ENCODE data around the gene TIMM23.

The TIMM23 gene

DNA sequence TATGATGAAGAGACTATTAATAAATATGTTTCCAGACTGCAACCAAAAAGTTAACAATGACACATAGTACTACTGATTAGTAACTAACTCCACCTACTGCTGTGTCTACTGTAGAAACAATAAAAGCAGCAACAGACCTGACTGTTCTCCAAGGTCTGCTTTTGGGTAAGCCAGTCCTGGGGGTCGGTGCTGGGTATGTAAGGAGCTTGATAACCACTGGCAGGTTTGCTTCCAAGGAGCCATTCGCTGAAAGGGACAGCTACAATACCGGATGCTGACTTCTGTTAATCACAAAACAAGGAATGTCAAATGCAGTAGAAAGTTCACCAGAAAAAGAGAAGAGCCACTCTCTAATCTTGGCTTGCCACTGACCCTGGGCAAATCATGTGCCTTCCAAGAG lies 40.5 kb downstream of the TIMM23 start:
- 94 to 96% methylated on average over 2 to 3 of the region's 3 CpGs for WGBS, 2 experiments (ENCODE audit: insufficient coverage in 2 of 2)
- Histone ChIP-seq H3K36me3 (ENCODE audit: control insufficient read depth, insufficient read depth, low read length) (peaks cover 88% of the 10 kb centered on the region), H3K4me3 (ENCODE audit: extremely low read depth, insufficient read depth, low read length, poor library complexity, severe bottlenecking) (no peak overlapping the region), H3K27ac (ENCODE audit: low read depth, low read length, severe bottlenecking) (no peak overlapping the region), H3K4me1 (ENCODE audit: control insufficient read depth, insufficient read depth, low read length, poor library complexity, severe bottlenecking) (peaks cover 2% of the 10 kb centered on the region), H3K9me3 (ENCODE audit: control insufficient read depth, low read length) (no peaks in the 10 kb centered on the region)

DNA sequence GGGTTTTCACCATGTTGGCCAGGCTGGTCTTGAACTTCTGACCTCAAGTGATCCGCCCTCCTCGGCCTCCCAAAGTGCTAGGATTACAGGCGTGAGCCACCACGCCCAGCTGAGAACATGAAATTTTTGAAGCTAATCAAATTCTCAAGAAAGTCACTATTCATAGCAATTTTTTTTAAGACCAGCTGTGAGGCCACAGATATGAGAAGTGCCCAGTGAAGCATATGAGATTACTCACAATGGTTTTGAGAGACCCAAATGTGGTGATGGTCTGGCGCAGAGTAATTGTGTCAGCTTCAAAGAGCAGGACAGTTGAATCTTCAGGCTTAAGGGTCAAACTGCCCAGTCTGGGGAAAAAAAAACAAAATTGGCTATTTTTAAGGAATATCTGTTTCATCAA lies 41.9 kb downstream of the TIMM23 start:
- Histone ChIP-seq H3K27ac (ENCODE audit: low read depth, low read length, severe bottlenecking) (no peak overlapping the region), H3K9me3 (ENCODE audit: control insufficient read depth, low read length) (no peaks in the 10 kb centered on the region), H3K36me3 (ENCODE audit: control insufficient read depth, insufficient read depth, low read length) (peaks cover 74% of the 10 kb centered on the region), H3K4me3 (ENCODE audit: extremely low read depth, insufficient read depth, low read length, poor library complexity, severe bottlenecking) (no peak overlapping the region), H3K4me1 (ENCODE audit: control insufficient read depth, insufficient read depth, low read length, poor library complexity, severe bottlenecking) (peaks cover 16% of the 10 kb centered on the region)
- WGBS, 2 experiments (ENCODE audit: insufficient coverage in 2 of 2) = 98 to 100% methylated on average over 3 to 5 of the region's 5 CpGs

DNA sequence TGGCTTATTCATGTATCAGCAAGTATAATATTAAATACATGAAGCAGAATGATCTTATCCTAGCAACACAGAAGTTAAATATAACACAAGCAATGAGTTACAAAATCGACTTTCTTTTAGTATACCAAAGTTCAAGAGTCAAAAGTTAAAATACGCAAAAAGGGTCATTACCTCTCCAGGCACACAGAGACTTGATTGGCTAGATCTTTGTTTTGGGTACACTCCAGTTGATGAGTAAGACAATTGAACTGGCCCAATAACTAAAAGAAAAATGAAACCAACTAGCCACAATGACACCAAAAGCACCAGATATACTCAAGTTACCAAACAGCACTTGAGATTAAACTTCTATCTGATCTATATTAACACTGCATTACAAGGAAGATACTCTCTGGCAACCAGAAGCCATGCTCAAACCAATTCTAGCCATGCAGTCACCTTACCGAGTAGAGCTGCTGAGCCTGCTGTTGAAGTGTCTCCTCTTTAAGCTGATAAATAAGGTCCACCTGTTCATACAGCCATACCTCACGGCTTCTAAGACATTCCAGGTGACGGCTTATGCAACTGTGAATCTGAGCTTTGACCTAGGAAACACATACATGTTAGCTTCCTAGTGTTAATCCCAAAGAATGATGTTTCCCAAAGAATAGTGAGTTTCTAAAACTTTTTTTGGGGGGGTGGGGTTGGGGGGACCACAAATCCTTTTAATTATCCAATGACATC lies 42.6 kb downstream of the TIMM23 start:
- Histone ChIP-seq H3K9me3 (ENCODE audit: control insufficient read depth, low read length) (no peaks in the 10 kb centered on the region), H3K4me1 (ENCODE audit: control insufficient read depth, insufficient read depth, low read length, poor library complexity, severe bottlenecking) (peaks cover 22% of the 10 kb centered on the region), H3K36me3 (ENCODE audit: control insufficient read depth, insufficient read depth, low read length) (peaks cover 67% of the 10 kb centered on the region), H3K27ac (ENCODE audit: low read depth, low read length, severe bottlenecking) (no peak overlapping the region), H3K4me3 (ENCODE audit: extremely low read depth, insufficient read depth, low read length, poor library complexity, severe bottlenecking) (no peak overlapping the region)
- 94 to 95% methylated on average over 3 to 4 of the region's 5 CpGs for WGBS, 2 experiments (ENCODE audit: insufficient coverage in 2 of 2)

DNA sequence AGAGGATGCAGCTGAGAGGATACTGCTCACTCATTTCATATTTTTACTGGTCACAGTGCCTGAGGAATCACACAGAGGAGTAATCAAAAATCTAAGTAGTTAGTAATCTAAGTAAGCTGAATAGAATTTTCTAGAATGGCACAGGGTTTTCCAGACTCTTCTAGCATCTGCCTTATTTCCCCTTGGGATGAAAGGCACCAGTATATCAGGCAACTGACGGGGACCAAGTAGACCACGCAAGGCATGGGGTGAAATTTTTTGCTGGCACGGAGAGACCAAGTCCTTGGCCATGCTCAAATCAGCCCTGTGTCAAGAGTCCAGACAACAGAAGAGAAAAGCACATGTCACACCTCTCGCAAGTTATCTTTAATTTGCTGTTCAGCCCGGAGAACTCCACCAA lies 43.9 kb downstream of the TIMM23 start:
- Histone ChIP-seq H3K36me3 (ENCODE audit: control insufficient read depth, insufficient read depth, low read length) (peaks cover 54% of the 10 kb centered on the region), H3K4me1 (ENCODE audit: control insufficient read depth, insufficient read depth, low read length, poor library complexity, severe bottlenecking) (peaks cover 36% of the 10 kb centered on the region), H3K9me3 (ENCODE audit: control insufficient read depth, low read length) (no peaks in the 10 kb centered on the region), H3K27ac (ENCODE audit: low read depth, low read length, severe bottlenecking) (no peak overlapping the region), H3K4me3 (ENCODE audit: extremely low read depth, insufficient read depth, low read length, poor library complexity, severe bottlenecking) (no peak overlapping the region)
- 88 to 100% methylated on average over 5 of the region's 5 CpGs for WGBS, 2 experiments (ENCODE audit: insufficient coverage in 2 of 2)

DNA sequence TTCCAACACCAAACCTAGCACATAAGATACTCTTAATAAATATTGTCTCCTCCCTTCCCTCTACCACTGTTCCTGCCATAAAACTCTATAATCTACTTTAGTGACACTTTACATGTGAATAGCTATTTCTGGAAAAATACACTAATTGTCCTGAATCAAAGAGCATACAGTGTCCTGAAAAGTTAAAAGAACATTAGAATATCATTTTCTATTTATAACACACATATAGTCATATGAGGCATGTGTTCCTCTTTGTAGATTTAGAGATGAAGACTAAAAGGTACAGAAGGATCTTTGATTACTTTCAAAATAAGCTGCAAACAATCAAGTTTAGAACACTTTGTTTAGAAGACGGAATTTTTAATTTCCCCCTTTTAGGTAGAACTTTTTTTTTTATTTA lies 44.5 kb downstream of the TIMM23 start:
- WGBS, 2 experiments (ENCODE audit: insufficient coverage in 2 of 2) = no CpG with 5 or more reads among the region's 1 CpG

DNA sequence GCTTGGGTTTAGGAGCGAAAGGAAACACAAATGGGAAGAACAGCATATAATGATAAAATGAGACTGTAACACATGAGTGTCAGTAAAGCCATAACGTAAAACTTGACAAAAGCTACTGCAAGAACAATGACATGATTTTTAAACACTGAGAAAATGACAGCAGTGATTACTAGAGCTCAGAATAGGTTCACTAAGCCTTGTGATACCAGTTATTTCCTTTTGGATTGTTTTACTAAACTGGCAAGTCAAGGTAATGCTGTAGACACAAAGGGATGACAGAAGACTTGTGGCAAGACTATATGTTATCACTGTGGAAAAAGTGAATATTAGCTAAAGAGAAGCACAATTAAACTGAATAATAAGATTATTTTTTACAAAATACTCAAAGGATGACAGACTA lies 45.4 kb downstream of the TIMM23 start:
- WGBS, 2 experiments (ENCODE audit: insufficient coverage in 2 of 2) = 89 to 100% methylated on average over 1 to 2 of the region's 2 CpGs
- H3K27ac ChIP-seq (ENCODE audit: low read depth, low read length, severe bottlenecking) = no peak overlapping the region
- peaks cover 51% of the 10 kb centered on the region for H3K36me3 ChIP-seq (ENCODE audit: control insufficient read depth, insufficient read depth, low read length)
- no peak overlapping the region for H3K4me3 ChIP-seq (ENCODE audit: extremely low read depth, insufficient read depth, low read length, poor library complexity, severe bottlenecking)
- peaks cover 45% of the 10 kb centered on the region for H3K4me1 ChIP-seq (ENCODE audit: control insufficient read depth, insufficient read depth, low read length, poor library complexity, severe bottlenecking)
- H3K9me3 ChIP-seq (ENCODE audit: control insufficient read depth, low read length) = no peaks in the 10 kb centered on the region

More for the DNA sequence above, 44.5 kb downstream of the TIMM23 start:
- Histone ChIP-seq H3K9me3 (ENCODE audit: control insufficient read depth, low read length) (no peaks in the 10 kb centered on the region), H3K36me3 (ENCODE audit: control insufficient read depth, insufficient read depth, low read length) (peaks cover 53% of the 10 kb centered on the region), H3K27ac (ENCODE audit: low read depth, low read length, severe bottlenecking) (no peak overlapping the region), H3K4me1 (ENCODE audit: control insufficient read depth, insufficient read depth, low read length, poor library complexity, severe bottlenecking) (peaks cover 40% of the 10 kb centered on the region), H3K4me3 (ENCODE audit: extremely low read depth, insufficient read depth, low read length, poor library complexity, severe bottlenecking) (no peak overlapping the region)

DNA sequence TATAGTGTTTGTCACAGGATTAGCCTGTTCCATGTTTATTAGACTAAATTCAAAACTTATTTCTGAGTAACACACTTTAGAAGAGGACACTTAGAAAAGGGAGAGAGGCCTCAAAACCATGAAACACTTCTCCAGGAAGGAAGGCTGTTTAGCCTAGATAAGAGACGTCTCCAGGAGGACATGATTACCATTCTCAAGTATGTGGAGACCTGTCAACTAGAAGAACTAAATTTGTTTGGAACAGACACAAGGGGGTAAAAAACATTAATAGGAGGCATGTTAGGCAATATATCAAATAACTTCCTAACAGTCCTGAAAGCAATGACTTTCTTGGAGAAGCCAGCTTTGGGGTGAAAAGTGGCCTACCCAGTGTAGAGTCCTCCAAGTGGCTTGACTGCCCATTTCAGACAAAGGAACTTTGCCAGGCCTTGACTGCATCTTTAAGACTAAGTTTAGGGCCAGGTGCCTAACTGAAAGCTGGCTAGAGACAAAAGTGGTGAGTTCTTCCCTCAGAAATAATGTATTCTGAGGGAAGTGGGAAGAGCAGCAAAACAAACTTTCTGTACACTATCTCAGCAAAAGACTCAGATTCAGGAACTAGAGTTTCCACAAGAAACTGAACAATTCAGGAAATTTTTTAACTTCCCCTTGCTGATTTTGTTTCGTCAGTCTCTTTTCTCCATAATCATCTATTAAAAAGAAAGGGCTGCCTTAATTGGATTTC lies 46.3 kb downstream of the TIMM23 start:
- peaks cover 43% of the 10 kb centered on the region for H3K36me3 ChIP-seq (ENCODE audit: control insufficient read depth, insufficient read depth, low read length)
- peaks cover 45% of the 10 kb centered on the region for H3K4me1 ChIP-seq (ENCODE audit: control insufficient read depth, insufficient read depth, low read length, poor library complexity, severe bottlenecking)
- no peak overlapping the region for H3K4me3 ChIP-seq (ENCODE audit: extremely low read depth, insufficient read depth, low read length, poor library complexity, severe bottlenecking)
- H3K27ac ChIP-seq (ENCODE audit: low read depth, low read length, severe bottlenecking) = peak overlapping the region; percentile 84
- WGBS, 2 experiments (ENCODE audit: insufficient coverage in 2 of 2) = 86 to 92% methylated on average over 1 of the region's 2 CpGs
- no peaks in the 10 kb centered on the region for H3K9me3 ChIP-seq (ENCODE audit: control insufficient read depth, low read length)

DNA sequence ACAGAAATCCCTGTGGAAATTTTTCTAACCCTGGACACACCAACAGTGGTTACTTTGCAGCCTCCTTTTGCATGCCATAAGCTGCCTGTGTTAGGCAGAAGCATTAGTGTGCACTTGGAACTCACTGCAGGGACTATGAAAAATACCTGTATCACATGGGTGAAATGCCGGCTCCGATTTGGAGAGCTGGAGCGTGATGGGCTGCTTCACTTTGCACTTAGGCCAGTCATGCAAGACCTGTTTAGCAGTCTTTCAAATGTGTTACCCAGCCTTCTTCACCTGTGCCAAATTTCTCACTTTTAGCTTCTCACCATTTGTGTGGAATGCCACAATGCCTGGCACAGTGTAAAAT lies 46.9 kb downstream of the TIMM23 start:
- H3K4me3 ChIP-seq (ENCODE audit: extremely low read depth, insufficient read depth, low read length, poor library complexity, severe bottlenecking) = no peak overlapping the region
- WGBS, 2 experiments (ENCODE audit: insufficient coverage in 2 of 2) = 90 to 95% methylated on average over 3 of the region's 3 CpGs

DNA sequence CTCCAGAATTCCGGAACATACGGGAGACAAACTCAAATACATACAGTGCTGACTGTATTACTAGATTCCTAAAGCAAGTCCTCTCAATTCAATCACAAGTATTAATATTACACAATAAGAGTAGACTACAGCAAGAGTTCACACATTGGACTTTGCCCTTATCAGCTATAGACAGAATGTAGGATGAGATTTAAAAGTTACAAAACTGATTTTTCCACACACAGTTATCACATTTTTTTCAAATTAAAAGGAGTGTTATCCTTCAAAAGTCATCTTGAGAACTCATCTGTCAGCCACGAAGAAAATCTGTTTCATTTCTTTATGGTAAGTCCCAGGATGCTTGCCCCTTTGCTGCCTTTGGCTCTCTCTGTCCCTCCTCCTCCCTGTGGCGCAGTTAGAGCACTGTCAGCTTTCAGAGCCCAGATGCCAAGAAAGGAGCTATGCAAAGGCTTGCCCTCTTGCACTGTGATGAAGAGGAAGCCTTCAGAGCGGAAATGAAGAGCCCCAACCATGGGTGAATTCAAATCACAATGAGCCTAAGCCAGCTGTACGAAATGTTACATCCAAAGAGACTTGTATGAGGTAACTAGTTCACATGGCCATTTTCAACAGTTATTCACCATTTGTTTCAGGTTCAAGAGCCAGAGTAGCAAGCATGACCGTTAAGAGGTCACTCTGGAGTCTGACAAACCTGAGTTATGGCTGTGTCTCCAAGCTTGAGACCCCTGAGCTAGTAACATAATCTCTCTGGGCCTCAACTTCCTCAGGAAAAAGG lies 47.5 kb downstream of the TIMM23 start:
- peaks cover 32% of the 10 kb centered on the region for H3K36me3 ChIP-seq (ENCODE audit: control insufficient read depth, insufficient read depth, low read length)
- H3K4me3 ChIP-seq (ENCODE audit: extremely low read depth, insufficient read depth, low read length, poor library complexity, severe bottlenecking) = no peak overlapping the region
- H3K4me1 ChIP-seq (ENCODE audit: control insufficient read depth, insufficient read depth, low read length, poor library complexity, severe bottlenecking) = peaks cover 50% of the 10 kb centered on the region
- 86 to 92% methylated on average over 3 to 6 of the region's 7 CpGs for WGBS, 2 experiments (ENCODE audit: insufficient coverage in 2 of 2)
- no peaks in the 10 kb centered on the region for H3K9me3 ChIP-seq (ENCODE audit: control insufficient read depth, low read length)
- H3K27ac ChIP-seq (ENCODE audit: low read depth, low read length, severe bottlenecking) = peak overlapping the region; percentile 84

More for the DNA sequence above, 46.9 kb downstream of the TIMM23 start:
- Histone ChIP-seq H3K9me3 (ENCODE audit: control insufficient read depth, low read length) (no peaks in the 10 kb centered on the region), H3K4me1 (ENCODE audit: control insufficient read depth, insufficient read depth, low read length, poor library complexity, severe bottlenecking) (peaks cover 50% of the 10 kb centered on the region), H3K36me3 (ENCODE audit: control insufficient read depth, insufficient read depth, low read length) (peaks cover 38% of the 10 kb centered on the region), H3K27ac (ENCODE audit: low read depth, low read length, severe bottlenecking) (peak overlapping the region; percentile 84)

DNA sequence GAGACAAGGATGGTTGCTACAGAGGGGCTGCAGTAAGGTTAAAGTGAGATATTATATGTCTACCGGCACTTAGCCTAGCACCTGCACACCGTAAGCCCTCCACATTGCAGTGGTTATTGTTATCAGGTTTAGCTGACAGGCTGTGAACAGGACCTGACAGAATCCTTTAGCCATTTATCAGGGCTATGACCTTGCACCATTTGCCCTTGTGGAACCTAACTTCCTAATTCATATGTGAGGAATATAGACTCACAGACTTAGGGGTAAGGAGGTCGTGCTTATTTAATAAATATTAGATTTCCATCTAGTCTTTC lies 48.0 kb downstream of the TIMM23 start:
- peaks cover 55% of the 10 kb centered on the region for H3K4me1 ChIP-seq (ENCODE audit: control insufficient read depth, insufficient read depth, low read length, poor library complexity, severe bottlenecking)
- no peak overlapping the region for H3K4me3 ChIP-seq (ENCODE audit: extremely low read depth, insufficient read depth, low read length, poor library complexity, severe bottlenecking)
- H3K36me3 ChIP-seq (ENCODE audit: control insufficient read depth, insufficient read depth, low read length) = peaks cover 27% of the 10 kb centered on the region
- H3K9me3 ChIP-seq (ENCODE audit: control insufficient read depth, low read length) = no peaks in the 10 kb centered on the region
- peak overlapping the region; percentile 24 for H3K27ac ChIP-seq (ENCODE audit: low read depth, low read length, severe bottlenecking)
- 85 to 95% methylated on average over 2 of the region's 3 CpGs for WGBS, 2 experiments (ENCODE audit: insufficient coverage in 2 of 2)

Data from mesodermal cell (in vitro differentiated cells).